Gastrocnemius medialis (tissue), 4 donors: ENCODE measurements around the gene CHRD. TPM values are rescaled to one million over a fixed set of nuclear protein-coding genes. Genes with fewer than 3 reads are reported as not detected.

Source experiments
- ATAC-seq, 2 donors: fragments of 150-250 bp; one replicate each; pipeline ENCODE4 v1.9.1; 2016
- DNase-seq, 2 donors: peaks; one replicate each; pipeline ENCODE4 v3.0.0-alpha.2; 2019
- H3K27ac ChIP-seq, 4 donors: fragments of 200-600 bp; sonication (generic); 1 replicate in 1 of 4; 2 replicates in 3 of 4; pipeline ENCODE4 v1.5.1; 2016 to 2018; ENCODE audit warnings: mild to moderate bottlenecking in 2 of 4, moderate library complexity in 1 of 4
- H3K27me3 ChIP-seq, 3 donors: fragments of 200-600 bp; sonication (generic) in 2 of 3; 1 replicate in 1 of 3; 2 replicates in 2 of 3; pipeline versions ENCODE4 v1.5.1 to v1.6.0; 2016 to 2019; ENCODE audit warnings: mild to moderate bottlenecking in 1 of 3, moderate library complexity in 1 of 3
- H3K36me3 ChIP-seq, 2 donors: fragments of 200-600 bp; sonication (generic) in 1 of 2; one replicate each; pipeline ENCODE4 v1.5.1; 2017 to 2018
- H3K4me1 ChIP-seq, 2 donors: fragments of 200-600 bp; sonication (generic) in 1 of 2; one replicate each; pipeline ENCODE4 v1.5.1; 2016 to 2017; ENCODE audit warnings: mild to moderate bottlenecking in 2 of 2
- H3K4me3 ChIP-seq, 4 donors: fragments of 200-600 bp; sonication (generic) in 3 of 4; 1 replicate in 1 of 4; 2 replicates in 3 of 4; pipeline ENCODE4 v1.5.1; 2016 to 2019; ENCODE audit warnings: mild to moderate bottlenecking in 2 of 4
- H3K9me3 ChIP-seq, 3 donors: fragments of 200-600 bp; sonication (generic) in 2 of 3; 1 replicate in 1 of 3; 2 replicates in 2 of 3; pipeline ENCODE4 v1.5.1; 2016 to 2019
- CTCF ChIP-seq, 5 experiments: fragments of 450-650 bp in 3 of 5; fragments of 200-600 bp in 2 of 5; sonication (generic) in 2 of 5; IDR thresholded peaks in 4 of 5; conservative IDR thresholded peaks in 1 of 5; 1 replicate in 4 of 5; 2 replicates in 1 of 5; pipeline ENCODE4 v1.5.1; 2016 to 2019; ENCODE audit warnings: antibody characterized with exemption in 5 of 5, mild to moderate bottlenecking in 3 of 5, moderate library complexity in 3 of 5
- POLR2A ChIP-seq, 2 donors: fragments of 450-650 bp; IDR thresholded peaks; one replicate each; pipeline ENCODE4 v1.6.1; 2017; ENCODE audit warnings: antibody characterized with exemption in 2 of 2, mild to moderate bottlenecking in 2 of 2, moderate library complexity in 2 of 2
- in situ Hi-C, 4 donors: fragments of 200-750 bp; cut with MboI; loops; one replicate each; pipeline versions ENCODE4 v1.15.0 to v1.8.0; 2017; ENCODE audit warnings: low sequenced_read_pairs in 4 of 4
- intact Hi-C: fragments of 100-400 bp; cut with DNase I; formaldehyde crosslinking; loops from one replicate; pipeline ENCODE4 v1.15.1; 2023; ENCODE audit warnings: low total_unique reads
- total RNA-seq, 4 donors: library from RNA; depleted of rRNA; stranded (reverse); fragments of >200 nt; gene quantifications; one replicate each; pipeline versions ENCODE4 v1.1.0 to v1.2.3, GENCODE V29; 2016

Gene CHRD
- total RNA-seq, 4 donors from 2014 or later: 2.6 to 5.7 (median 3.4) TPM

- in situ Hi-C loops (no loop called here), intact Hi-C loops (no loop called here)
- TF ChIP-seq POLR2A (IDR thresholded peaks at IDR 0.05) (no peak), CTCF (IDR thresholded peaks at IDR 0.05 in 4 of 5, conservative IDR thresholded peaks at IDR 0.05 in 1 of 5) (no peak)
- peaks cover 12 to 18% of the 10 kb centered on the region in 2 donors for H3K4me1 ChIP-seq
- peaks cover 4 to 15% (median 5%) of the 10 kb centered on the region in 3 donors for H3K27me3 ChIP-seq
- ATAC-seq: no peak
- DNase-seq: no peak
- no peaks in the 10 kb centered on the region for H3K36me3 ChIP-seq
- no peaks in the 10 kb centered on the region for H3K9me3 ChIP-seq
- no peak overlapping the region for H3K27ac ChIP-seq
- H3K4me3 ChIP-seq: no peak overlapping the region
Observed at GRCh38 chr3:184383033-184383740, 3.3 kb downstream of the CHRD start.

- no peak overlapping the region for H3K27ac ChIP-seq
- H3K36me3 ChIP-seq: no peaks in the 10 kb centered on the region
- TF ChIP-seq POLR2A (IDR thresholded peaks at IDR 0.05) (no peak), CTCF (IDR thresholded peaks at IDR 0.05 in 4 of 5, conservative IDR thresholded peaks at IDR 0.05 in 1 of 5) (no peak)
- intact Hi-C loops: no loop called here
- H3K27me3 ChIP-seq: peaks cover 4 to 15% (median 5%) of the 10 kb centered on the region in 3 donors
- in situ Hi-C loops: no loop called here
- ATAC-seq (no peak), DNase-seq (no peak)
- peaks cover 6 to 12% of the 10 kb centered on the region in 2 donors for H3K4me1 ChIP-seq
- H3K9me3 ChIP-seq: no peaks in the 10 kb centered on the region
- H3K4me3 ChIP-seq: no peak overlapping the region
Observed at GRCh38 chr3:184384342-184384741, 4.5 kb downstream of the CHRD start.

GRCh38 chr3:184384856-184385422, 5.1 kb downstream of the CHRD start:
- ATAC-seq (no peak), DNase-seq (no peak)
- Histone ChIP-seq H3K27ac (no peak overlapping the region), H3K27me3 (peaks cover 4 to 15% (median 5%) of the 10 kb centered on the region in 3 donors), H3K4me1 (peaks cover 6 to 12% of the 10 kb centered on the region in 2 donors), H3K4me3 (no peak overlapping the region), H3K9me3 (no peaks in the 10 kb centered on the region), H3K36me3 (no peaks in the 10 kb centered on the region)
- in situ Hi-C loops: no loop called here
- TF ChIP-seq CTCF (IDR thresholded peaks at IDR 0.05 in 4 of 5, conservative IDR thresholded peaks at IDR 0.05 in 1 of 5) (no peak), POLR2A (IDR thresholded peaks at IDR 0.05) (no peak)
- intact Hi-C loops: no loop called here

GRCh38 chr3:184386047-184386806, 6.4 kb downstream of the CHRD start:
- ATAC-seq (no peak), DNase-seq (no peak)
- intact Hi-C loops: no loop called here
- TF ChIP-seq CTCF (IDR thresholded peaks at IDR 0.05 in 4 of 5, conservative IDR thresholded peaks at IDR 0.05 in 1 of 5): no peak
- TF ChIP-seq POLR2A (IDR thresholded peaks at IDR 0.05): no peak
- no peaks in the 10 kb centered on the region for H3K9me3 ChIP-seq
- no peak overlapping the region for H3K4me3 ChIP-seq
- H3K4me1 ChIP-seq: peaks cover 0 to 5% of the 10 kb centered on the region in 2 donors
- H3K36me3 ChIP-seq: no peaks in the 10 kb centered on the region
- in situ Hi-C loops: no loop called here
- no peak overlapping the region for H3K27ac ChIP-seq
- H3K27me3 ChIP-seq: peaks cover 0 to 9% (median 4%) of the 10 kb centered on the region in 3 donors
